IPS DF 19.7 (cell line): ENCODE measurements around the gene DDX10.

Source experiments
- DNase-seq: peaks from one replicate; pipeline ENCODE4 v3.0.0-alpha.2; 2013; ENCODE audit warnings: low read depth, low spot score

The DDX10 gene

GRCh38 chr11:108871867-108872266 is 207.0 kb downstream of the DDX10 start:
- no peak for DNase-seq

- no peak for DNase-seq
Observed at GRCh38 chr11:108872781-108873291, 208.0 kb downstream of the DDX10 start.

- DNase-seq, result no peak
Observed at GRCh38 chr11:108873310-108873709, 208.4 kb downstream of the DDX10 start.

- DNase-seq, result no peak
Observed at GRCh38 chr11:108873941-108874340, 209.1 kb downstream of the DDX10 start.

- DNase-seq, result no peak
Observed at GRCh38 chr11:108875134-108875533, 210.3 kb downstream of the DDX10 start.

- DNase-seq, result no peak
Observed at GRCh38 chr11:108877178-108877577, 212.3 kb downstream of the DDX10 start.

- no peak for DNase-seq
Observed at GRCh38 chr11:108880510-108880909, 215.6 kb downstream of the DDX10 start.

- DNase-seq, result no peak
Observed at GRCh38 chr11:108881131-108881530, 216.3 kb downstream of the DDX10 start.

- DNase-seq, result no peak
Observed at GRCh38 chr11:108882211-108882831, 217.5 kb downstream of the DDX10 start.

GRCh38 chr11:108886005-108886659 is 221.3 kb downstream of the DDX10 start:
- no peak for DNase-seq

GRCh38 chr11:108886660-108887009 is 221.8 kb downstream of the DDX10 start:
- DNase-seq, result no peak

- DNase-seq, result no peak
Observed at GRCh38 chr11:108887436-108888238, 222.8 kb downstream of the DDX10 start.

- no peak for DNase-seq
Observed at GRCh38 chr11:108890482-108891105, 225.7 kb downstream of the DDX10 start.

GRCh38 chr11:108891143-108891542 is 226.3 kb downstream of the DDX10 start:
- no peak for DNase-seq

- DNase-seq, result no peak
Observed at GRCh38 chr11:108891909-108892511, 227.1 kb downstream of the DDX10 start.

- no peak for DNase-seq
Observed at GRCh38 chr11:108895579-108896480, 231.0 kb downstream of the DDX10 start.

GRCh38 chr11:108897071-108897481 is 232.2 kb downstream of the DDX10 start:
- no peak for DNase-seq

GRCh38 chr11:108897916-108898315 is 233.0 kb downstream of the DDX10 start:
- DNase-seq, result no peak

- no peak for DNase-seq
Observed at GRCh38 chr11:108901359-108901758, 236.5 kb downstream of the DDX10 start.

GRCh38 chr11:108902027-108902469 is 237.2 kb downstream of the DDX10 start:
- no peak for DNase-seq

GRCh38 chr11:108904480-108904879 is 239.6 kb downstream of the DDX10 start:
- no peak for DNase-seq
